GM10266 (cell line): ENCODE measurements around the gene ASPG.
"Not testable (repeated sequence)": the region's sequence is repeated elsewhere in the genome, so short reads cannot be mapped to it uniquely, and the experiment has no call there.

Source experiments
- DNase-seq: peaks from one replicate; pipeline ENCODE4 v3.0.0; 2012; ENCODE audit errors: extremely low spot score
- CTCF ChIP-seq: IDR thresholded peaks from 2 replicates; pipeline ENCODE4 v1.5.1; 2012; ENCODE audit warnings: mild to moderate bottlenecking, low read depth; ENCODE audit not compliant: control insufficient read depth, insufficient read depth; ENCODE audit errors: missing control alignments

Gene ASPG

GRCh38 chr14:104149617-104150135, 64.2 kb downstream of the ASPG start:
- no peak for DNase-seq
- TF ChIP-seq CTCF, result no peak

GRCh38 chr14:104150136-104151025, 64.9 kb downstream of the ASPG start:
- no peak for TF ChIP-seq CTCF
- DNase-seq, result no peak

GRCh38 chr14:104151026-104151381, 65.5 kb downstream of the ASPG start:
- DNase-seq, result no peak
- no peak for TF ChIP-seq CTCF

- DNase-seq, result no peak
Measured at GRCh38 chr14:104151566-104152245, 66.2 kb downstream of the ASPG start.

GRCh38 chr14:104152246-104152575, 66.7 kb downstream of the ASPG start:
- TF ChIP-seq CTCF, result no peak
- DNase-seq, result no peak

More at GRCh38 chr14:104151566-104152245, 66.2 kb downstream of the ASPG start:
- no peak for TF ChIP-seq CTCF

- no peak for TF ChIP-seq CTCF
- no peak for DNase-seq
Measured at GRCh38 chr14:104152686-104153393, 67.3 kb downstream of the ASPG start.

- not testable (repeated sequence) for DNase-seq
Measured at GRCh38 chr14:104153394-104153755, 67.9 kb downstream of the ASPG start.
